NCI-H1417 (cell line): ENCODE measurements around the gene NHLH2.

Experiments
- DNase-seq, 3 experiments: peaks; one replicate each; lab custom pipeline; 2025; lab: John Stamatoyannopoulos, UW

NHLH2 gene

GRCh38 chr1:115838431-115839028, 2.4 kb downstream of the NHLH2 start:
- DNase-seq: peak in 2 of 3 experiments; percentile 85 to 89

GRCh38 chr1:115837740-115838421, 3.0 kb downstream of the NHLH2 start:
- DNase-seq: peak; percentile 20 to 88 (median 86)

- DNase-seq: no peak
These were observed 3.6 kb downstream of the NHLH2 start for GRCh38 chr1:115837341-115837739.

- peak in 1 of 3 experiments; percentile 4 for DNase-seq
These were observed 7.1 kb downstream of the NHLH2 start for GRCh38 chr1:115833856-115834255.

GRCh38 chr1:115832651-115833050, 8.3 kb downstream of the NHLH2 start:
- DNase-seq: no peak

GRCh38 chr1:115830963-115831362, 10.0 kb downstream of the NHLH2 start:
- no peak for DNase-seq

GRCh38 chr1:115829947-115830346, 11.0 kb downstream of the NHLH2 start:
- DNase-seq: no peak

- no peak for DNase-seq
These were observed 11.8 kb downstream of the NHLH2 start for GRCh38 chr1:115829023-115829674.

GRCh38 chr1:115828101-115829022, 12.6 kb downstream of the NHLH2 start:
- peak in 2 of 3 experiments; percentile 31 to 32 for DNase-seq

GRCh38 chr1:115827452-115828044, 13.4 kb downstream of the NHLH2 start:
- no peak for DNase-seq

GRCh38 chr1:115826628-115827027, 14.3 kb downstream of the NHLH2 start:
- no peak for DNase-seq

GRCh38 chr1:115822117-115822516, 18.8 kb downstream of the NHLH2 start:
- DNase-seq: no peak

GRCh38 chr1:115815694-115816093, 25.2 kb downstream of the NHLH2 start:
- DNase-seq: no peak

- no peak for DNase-seq
These were observed 26.1 kb downstream of the NHLH2 start for GRCh38 chr1:115814685-115815398.

- DNase-seq: no peak
These were observed 27.2 kb downstream of the NHLH2 start for GRCh38 chr1:115813727-115814126.

- no peak for DNase-seq
These were observed 29.6 kb downstream of the NHLH2 start for GRCh38 chr1:115811140-115811828.

GRCh38 chr1:115810609-115811008, 30.3 kb downstream of the NHLH2 start:
- DNase-seq: peak in 2 of 3 experiments; percentile 56 to 78

- no peak for DNase-seq
These were observed 31.1 kb downstream of the NHLH2 start for GRCh38 chr1:115809847-115810246.

- no peak for DNase-seq
These were observed 31.9 kb downstream of the NHLH2 start for GRCh38 chr1:115809076-115809475.

- peak; percentile 63 to 87 (median 82) for DNase-seq
These were observed 33.2 kb downstream of the NHLH2 start for GRCh38 chr1:115807723-115808122.
